ENCODE measurements around the gene SCGB1A1.
"Not testable (repeated sequence)": the region's sequence is repeated elsewhere in the genome, so short reads cannot be mapped to it uniquely, and the experiment has no call there.

SCGB1A1 gene

GRCh38 chr11:62379586-62379985 is 39.2 kb upstream of the SCGB1A1 start:
- H3K27me3 ChIP-seq (replicated peaks in 2 of 5; ENCODE audit: control insufficient read depth in 4 of 5, insufficient read depth in 5 of 5, low read length in 4 of 5); H3K4me3 ChIP-seq (ENCODE audit: control insufficient read depth in 1 of 7, extremely low read depth in 1 of 7, insufficient read depth in 4 of 7, low read depth in 2 of 7, low read length in 6 of 7); H3K27ac ChIP-seq (ENCODE audit: insufficient read depth in 1 of 2, low read depth in 1 of 2, low read length in 2 of 2, poor library complexity in 1 of 2, severe bottlenecking in 2 of 2); H3K36me3 ChIP-seq (ENCODE audit: control insufficient read depth in 4 of 4, insufficient read depth in 4 of 4, low read length in 3 of 4); H3K9me3 ChIP-seq (ENCODE audit: control extremely low read depth in 1 of 5, control insufficient read depth in 4 of 5, insufficient read depth in 2 of 5, low read depth in 1 of 5, low read length in 4 of 5); H3K4me1 ChIP-seq (ENCODE audit: control extremely low read depth in 1 of 4, control insufficient read depth in 4 of 4, insufficient read depth in 4 of 4, low read length in 3 of 4); POLR2A ChIA-PET; DNase-seq: not testable (repeated sequence)
- CTCF ChIA-PET: interaction anchor here (0.8 to 1.9 kb wide), 8 partner anchors 13 to 203 kb away, joined by 3 to 29 read pairs (median 5); partner anchors contain the start of gene ASRGL1
- WGBS (ENCODE audit: insufficient coverage): 89% methylated on average over 1 of the region's 2 CpGs

- POLR2A ChIA-PET; H3K9me3 ChIP-seq (ENCODE audit: control extremely low read depth in 1 of 5, control insufficient read depth in 4 of 5, insufficient read depth in 2 of 5, low read depth in 1 of 5, low read length in 4 of 5); H3K36me3 ChIP-seq (ENCODE audit: control insufficient read depth in 4 of 4, insufficient read depth in 4 of 4, low read length in 3 of 4); H3K27me3 ChIP-seq (replicated peaks in 2 of 5; ENCODE audit: control insufficient read depth in 4 of 5, insufficient read depth in 5 of 5, low read length in 4 of 5); H3K27ac ChIP-seq (ENCODE audit: insufficient read depth in 1 of 2, low read depth in 1 of 2, low read length in 2 of 2, poor library complexity in 1 of 2, severe bottlenecking in 2 of 2); H3K4me1 ChIP-seq (ENCODE audit: control extremely low read depth in 1 of 4, control insufficient read depth in 4 of 4, insufficient read depth in 4 of 4, low read length in 3 of 4): not testable (repeated sequence)
- peak; percentile 69 to 74 (median 73) for DNase-seq
- H3K4me3 ChIP-seq (ENCODE audit: control insufficient read depth in 1 of 7, extremely low read depth in 1 of 7, insufficient read depth in 4 of 7, low read depth in 2 of 7, low read length in 6 of 7): peak overlapping the region in 1 of 7 experiments; percentile 5
- 33% methylated on average over 3 of the region's 12 CpGs for WGBS (ENCODE audit: insufficient coverage)
- CTCF ChIA-PET: interaction anchor here (1.0 to 1.9 kb wide), 5 partner anchors 10 to 162 kb away, joined by 3 to 29 read pairs (median 9); no protein-coding TSS in a partner anchor
These were observed 38.0 kb upstream of the SCGB1A1 start for GRCh38 chr11:62380821-62381245.

- POLR2A ChIA-PET: no interaction called here
- WGBS (ENCODE audit: insufficient coverage): 93% methylated on average over 2 of the region's 6 CpGs
- CTCF ChIA-PET: interaction anchor here (2.6 kb wide), 1 partner anchor 10 kb away, joined by 8 read pairs; no protein-coding TSS in a partner anchor
- no peaks in the 10 kb centered on the region for H3K9me3 ChIP-seq (ENCODE audit: control extremely low read depth in 1 of 5, control insufficient read depth in 4 of 5, insufficient read depth in 2 of 5, low read depth in 1 of 5, low read length in 4 of 5)
- H3K27ac ChIP-seq (ENCODE audit: insufficient read depth in 1 of 2, low read depth in 1 of 2, low read length in 2 of 2, poor library complexity in 1 of 2, severe bottlenecking in 2 of 2): no peak overlapping the region
- no peak overlapping the region for H3K4me3 ChIP-seq (ENCODE audit: control insufficient read depth in 1 of 7, extremely low read depth in 1 of 7, insufficient read depth in 4 of 7, low read depth in 2 of 7, low read length in 6 of 7)
- no peaks in the 10 kb centered on the region for H3K36me3 ChIP-seq (ENCODE audit: control insufficient read depth in 4 of 4, insufficient read depth in 4 of 4, low read length in 3 of 4)
- peaks cover 0 to 4% (median 0%) of the 10 kb centered on the region in 4 experiments for H3K4me1 ChIP-seq (ENCODE audit: control extremely low read depth in 1 of 4, control insufficient read depth in 4 of 4, insufficient read depth in 4 of 4, low read length in 3 of 4)
- H3K27me3 ChIP-seq (replicated peaks in 2 of 5; ENCODE audit: control insufficient read depth in 4 of 5, insufficient read depth in 5 of 5, low read length in 4 of 5): no peaks in the 10 kb centered on the region
- no peak for DNase-seq
These were observed 35.0 kb upstream of the SCGB1A1 start for GRCh38 chr11:62383822-62384221.

- WGBS (ENCODE audit: insufficient coverage): no CpG with 5 or more reads among the region's 3 CpGs
- H3K27ac ChIP-seq (ENCODE audit: insufficient read depth in 1 of 2, low read depth in 1 of 2, low read length in 2 of 2, poor library complexity in 1 of 2, severe bottlenecking in 2 of 2); POLR2A ChIA-PET; DNase-seq; H3K27me3 ChIP-seq (replicated peaks in 2 of 5; ENCODE audit: control insufficient read depth in 4 of 5, insufficient read depth in 5 of 5, low read length in 4 of 5); H3K36me3 ChIP-seq (ENCODE audit: control insufficient read depth in 4 of 4, insufficient read depth in 4 of 4, low read length in 3 of 4); H3K4me1 ChIP-seq (ENCODE audit: control extremely low read depth in 1 of 4, control insufficient read depth in 4 of 4, insufficient read depth in 4 of 4, low read length in 3 of 4); H3K4me3 ChIP-seq (ENCODE audit: control insufficient read depth in 1 of 7, extremely low read depth in 1 of 7, insufficient read depth in 4 of 7, low read depth in 2 of 7, low read length in 6 of 7); H3K9me3 ChIP-seq (ENCODE audit: control extremely low read depth in 1 of 5, control insufficient read depth in 4 of 5, insufficient read depth in 2 of 5, low read depth in 1 of 5, low read length in 4 of 5): not testable (repeated sequence)
- CTCF ChIA-PET: interaction anchor here (1.0 to 1.5 kb wide), 4 partner anchors 9 to 175 kb away, joined by 3 to 6 read pairs (median 3); no protein-coding TSS in a partner anchor
These were observed 32.8 kb upstream of the SCGB1A1 start for GRCh38 chr11:62386083-62386482.

GRCh38 chr11:62387381-62387780 is 31.5 kb upstream of the SCGB1A1 start:
- no peak for DNase-seq
- 100% methylated on average over 2 of the region's 3 CpGs for WGBS (ENCODE audit: insufficient coverage)
- Histone ChIP-seq H3K9me3 (ENCODE audit: control extremely low read depth in 1 of 5, control insufficient read depth in 4 of 5, insufficient read depth in 2 of 5, low read depth in 1 of 5, low read length in 4 of 5) (no peaks in the 10 kb centered on the region), H3K27ac (ENCODE audit: insufficient read depth in 1 of 2, low read depth in 1 of 2, low read length in 2 of 2, poor library complexity in 1 of 2, severe bottlenecking in 2 of 2) (no peak overlapping the region), H3K4me3 (ENCODE audit: control insufficient read depth in 1 of 7, extremely low read depth in 1 of 7, insufficient read depth in 4 of 7, low read depth in 2 of 7, low read length in 6 of 7) (no peak overlapping the region), H3K4me1 (ENCODE audit: control extremely low read depth in 1 of 4, control insufficient read depth in 4 of 4, insufficient read depth in 4 of 4, low read length in 3 of 4) (peaks cover 0 to 12% (median 0%) of the 10 kb centered on the region in 4 experiments), H3K36me3 (ENCODE audit: control insufficient read depth in 4 of 4, insufficient read depth in 4 of 4, low read length in 3 of 4) (no peaks in the 10 kb centered on the region), H3K27me3 (replicated peaks in 2 of 5; ENCODE audit: control insufficient read depth in 4 of 5, insufficient read depth in 5 of 5, low read length in 4 of 5) (no peaks in the 10 kb centered on the region)
- POLR2A ChIA-PET: no interaction called here
- CTCF ChIA-PET: no interaction called here

- H3K9me3 ChIP-seq (ENCODE audit: control extremely low read depth in 1 of 5, control insufficient read depth in 4 of 5, insufficient read depth in 2 of 5, low read depth in 1 of 5, low read length in 4 of 5): no peaks in the 10 kb centered on the region
- H3K27ac ChIP-seq (ENCODE audit: insufficient read depth in 1 of 2, low read depth in 1 of 2, low read length in 2 of 2, poor library complexity in 1 of 2, severe bottlenecking in 2 of 2): no peak overlapping the region
- DNase-seq: no peak
- WGBS (ENCODE audit: insufficient coverage): 98% methylated on average over 8 of the region's 11 CpGs
- no peak overlapping the region for H3K4me3 ChIP-seq (ENCODE audit: control insufficient read depth in 1 of 7, extremely low read depth in 1 of 7, insufficient read depth in 4 of 7, low read depth in 2 of 7, low read length in 6 of 7)
- ChIA-PET CTCF (interaction anchor here (1.7 to 6.9 kb wide), 3 partner anchors 7 to 14 kb away, joined by 8 to 29 read pairs (median 9); no protein-coding TSS in a partner anchor), POLR2A (no interaction called here)
- H3K27me3 ChIP-seq (replicated peaks in 2 of 5; ENCODE audit: control insufficient read depth in 4 of 5, insufficient read depth in 5 of 5, low read length in 4 of 5): no peaks in the 10 kb centered on the region
- no peaks in the 10 kb centered on the region for H3K36me3 ChIP-seq (ENCODE audit: control insufficient read depth in 4 of 4, insufficient read depth in 4 of 4, low read length in 3 of 4)
- H3K4me1 ChIP-seq (ENCODE audit: control extremely low read depth in 1 of 4, control insufficient read depth in 4 of 4, insufficient read depth in 4 of 4, low read length in 3 of 4): peaks cover 0 to 25% (median 3%) of the 10 kb centered on the region in 4 experiments
These were observed 29.8 kb upstream of the SCGB1A1 start for GRCh38 chr11:62388999-62389398.

GRCh38 chr11:62390237-62390636 is 28.6 kb upstream of the SCGB1A1 start:
- DNase-seq: no peak
- CTCF ChIA-PET: interaction anchor here (1.0 to 6.9 kb wide), 9 partner anchors 9 to 170 kb away, joined by 3 to 29 read pairs (median 5); no protein-coding TSS in a partner anchor

More at GRCh38 chr11:62390237-62390636, 28.6 kb upstream of the SCGB1A1 start:
- H3K27ac ChIP-seq (ENCODE audit: insufficient read depth in 1 of 2, low read depth in 1 of 2, low read length in 2 of 2, poor library complexity in 1 of 2, severe bottlenecking in 2 of 2): no peak overlapping the region
- WGBS (ENCODE audit: insufficient coverage): 80% methylated on average over 5 of the region's 5 CpGs
- POLR2A ChIA-PET: no interaction called here
- peaks cover 0 to 34% (median 5%) of the 10 kb centered on the region in 4 experiments for H3K4me1 ChIP-seq (ENCODE audit: control extremely low read depth in 1 of 4, control insufficient read depth in 4 of 4, insufficient read depth in 4 of 4, low read length in 3 of 4)
- no peak overlapping the region for H3K4me3 ChIP-seq (ENCODE audit: control insufficient read depth in 1 of 7, extremely low read depth in 1 of 7, insufficient read depth in 4 of 7, low read depth in 2 of 7, low read length in 6 of 7)
- no peaks in the 10 kb centered on the region for H3K9me3 ChIP-seq (ENCODE audit: control extremely low read depth in 1 of 5, control insufficient read depth in 4 of 5, insufficient read depth in 2 of 5, low read depth in 1 of 5, low read length in 4 of 5)
- H3K27me3 ChIP-seq (replicated peaks in 2 of 5; ENCODE audit: control insufficient read depth in 4 of 5, insufficient read depth in 5 of 5, low read length in 4 of 5): no peaks in the 10 kb centered on the region
- no peaks in the 10 kb centered on the region for H3K36me3 ChIP-seq (ENCODE audit: control insufficient read depth in 4 of 4, insufficient read depth in 4 of 4, low read length in 3 of 4)

Data from common myeloid progenitor, CD34-positive (primary cell).